ENCODE measurements around the gene METTL26.

METTL26 gene

DNA sequence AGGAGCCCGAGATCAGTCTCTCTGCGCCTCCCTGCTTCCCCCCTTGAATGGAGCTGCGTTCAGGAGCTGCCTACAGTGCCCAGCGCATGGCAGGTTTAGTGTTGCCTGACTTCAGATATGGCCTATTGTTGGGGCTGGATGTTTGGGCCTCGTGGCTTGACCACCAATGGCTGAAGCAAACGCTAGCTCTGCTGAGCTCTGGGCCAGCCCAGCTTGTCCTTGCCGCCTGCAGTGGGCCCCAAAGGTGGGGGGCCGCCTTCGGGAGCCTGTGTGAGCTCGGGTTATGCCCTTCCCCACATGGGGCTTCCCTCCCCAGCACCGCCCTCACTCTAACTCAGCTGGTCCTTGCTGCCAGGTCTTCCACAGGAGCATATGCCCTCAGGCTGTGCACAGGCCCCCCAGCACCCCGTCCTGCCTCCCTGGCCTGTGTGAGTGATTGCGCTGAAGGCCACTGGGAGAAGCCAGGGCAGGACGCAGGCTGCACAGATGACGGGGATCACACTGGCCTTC, 2.0 kb upstream of the METTL26 start:
- DNase-seq (ENCODE audit: low spot score) = no peak

DNA sequence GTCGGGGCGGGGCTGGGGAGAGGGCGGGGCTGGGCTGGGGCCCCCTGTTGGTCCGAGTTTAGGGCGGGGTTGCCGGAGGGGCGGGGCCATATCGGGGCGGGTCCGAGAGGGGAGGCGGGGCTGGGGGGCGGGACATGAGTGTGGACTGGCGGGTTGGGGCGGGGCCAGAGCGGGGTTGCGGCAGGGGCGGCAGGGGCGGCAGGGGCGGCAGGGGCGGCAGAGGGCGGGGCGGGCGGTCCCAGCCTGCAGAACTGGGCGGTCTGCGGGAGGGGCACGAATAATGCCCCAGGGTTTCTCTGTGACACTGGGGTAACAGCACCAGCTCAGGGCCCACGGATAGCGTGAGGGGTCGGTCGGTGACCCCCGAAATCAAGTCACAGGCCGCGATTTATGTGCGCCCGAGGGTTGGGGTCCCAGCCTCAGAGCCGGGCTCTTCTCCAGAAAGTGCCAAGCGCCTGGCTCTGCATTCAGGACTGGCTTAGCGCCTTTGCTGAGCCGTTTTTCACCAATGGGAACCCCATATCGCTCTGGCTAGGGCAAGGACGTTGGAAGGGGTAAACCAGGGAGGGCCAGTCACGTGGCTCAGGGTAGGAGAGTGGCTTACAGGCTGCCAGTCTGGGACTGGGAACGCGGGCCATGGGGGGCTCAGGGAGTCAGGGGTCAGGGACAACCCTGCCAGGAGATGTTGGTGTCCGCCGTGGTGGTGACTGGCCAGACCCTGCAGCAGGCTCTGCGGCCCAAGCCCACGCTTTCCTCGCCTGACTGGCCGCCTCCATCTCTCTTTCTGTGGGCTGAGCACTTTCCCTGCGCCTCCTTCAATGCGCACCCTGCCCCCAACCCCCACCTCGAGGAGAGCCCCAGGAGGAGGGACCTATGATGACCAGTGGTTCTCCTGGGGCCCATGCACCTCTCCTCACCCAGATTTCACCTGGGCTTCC, 1.2 kb upstream of the METTL26 start:
- DNase-seq (ENCODE audit: low spot score) = peak; percentile 93

DNA sequence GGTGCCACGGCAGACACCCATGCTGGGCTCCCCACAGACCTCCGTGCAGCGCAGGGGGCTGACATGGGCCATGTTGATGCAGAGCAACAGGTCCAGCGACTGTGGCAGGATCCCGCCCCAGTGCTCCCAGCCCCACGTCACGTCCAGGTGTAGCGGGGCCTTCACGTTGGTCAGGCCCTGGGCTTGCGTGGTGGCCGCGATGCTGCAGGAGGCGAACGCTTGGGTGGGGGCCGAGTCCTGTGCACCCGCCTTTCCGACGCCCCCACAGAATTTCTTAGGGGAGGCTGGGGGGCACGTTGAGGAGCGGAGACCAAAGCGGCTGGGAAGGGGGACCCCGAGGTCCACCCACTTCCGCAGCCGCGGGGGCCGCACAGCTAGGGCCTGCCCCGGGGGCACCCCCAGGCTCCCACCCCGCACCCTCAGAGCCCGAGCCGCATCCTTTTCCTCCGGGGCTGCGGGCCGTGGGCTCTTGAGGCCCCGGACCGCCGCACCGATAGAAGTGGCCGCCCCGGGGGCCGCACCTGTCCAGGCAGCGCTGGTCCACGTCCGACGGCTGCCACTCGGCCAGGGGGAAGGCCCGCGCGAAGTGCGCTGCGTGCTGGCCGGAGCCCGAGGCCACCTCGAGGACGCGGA, 416 bp downstream of the METTL26 start:
- DNase-seq (ENCODE audit: low spot score) = no peak

DNA sequence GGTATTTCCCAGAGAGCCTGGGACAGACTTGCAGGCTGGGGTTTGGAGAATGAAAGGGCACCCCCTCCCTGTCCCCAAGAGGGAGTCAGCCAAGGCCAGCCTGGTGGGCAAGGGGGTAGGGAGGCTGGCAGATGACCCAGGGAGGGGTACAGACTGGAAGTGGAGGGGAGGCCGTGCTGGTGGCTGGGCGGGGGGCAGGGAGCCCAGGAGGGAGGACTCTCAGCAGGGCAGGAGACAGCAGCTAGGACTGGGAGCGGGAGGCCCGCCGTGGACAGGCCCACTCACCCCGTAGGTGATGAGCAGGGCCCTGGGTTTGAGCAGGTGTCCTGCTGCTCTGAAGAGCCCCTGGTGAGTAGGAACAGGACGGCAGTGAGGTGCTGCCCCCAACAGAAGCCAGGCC, 1.1 kb downstream of the METTL26 start:
- no peak for DNase-seq (ENCODE audit: low spot score)

DNA sequence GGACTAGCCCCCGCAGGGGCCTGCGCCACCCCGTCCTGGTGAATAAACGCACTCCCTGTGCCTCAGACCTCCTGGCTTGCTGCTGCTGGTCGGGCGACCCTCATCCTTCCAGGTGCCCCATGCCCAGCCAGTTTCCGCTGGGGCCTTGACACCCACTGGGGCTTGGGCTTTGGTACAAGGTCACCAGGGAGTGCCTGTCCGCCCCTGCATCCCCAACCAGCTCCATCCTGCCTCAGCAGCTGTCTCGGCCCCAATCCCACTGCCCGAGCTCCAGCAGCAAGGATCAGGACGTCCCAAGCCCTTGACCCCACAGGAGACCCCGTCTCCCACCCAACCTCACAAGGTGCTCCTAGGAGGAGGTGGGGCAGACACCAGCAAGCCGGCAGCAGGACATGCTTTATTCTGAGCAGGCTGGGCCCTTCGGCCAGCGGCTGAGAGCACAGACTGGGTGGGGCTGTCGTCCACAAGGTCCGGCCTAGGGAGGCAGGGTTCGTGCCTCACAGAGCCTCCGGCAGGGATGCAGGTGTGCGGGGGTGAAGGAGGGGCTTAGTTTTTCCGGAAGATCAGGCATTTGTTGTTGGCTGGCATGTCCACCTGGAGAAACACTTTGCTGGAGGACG, 1.9 kb downstream of the METTL26 start:
- DNase-seq (ENCODE audit: low spot score) = no peak

DNA sequence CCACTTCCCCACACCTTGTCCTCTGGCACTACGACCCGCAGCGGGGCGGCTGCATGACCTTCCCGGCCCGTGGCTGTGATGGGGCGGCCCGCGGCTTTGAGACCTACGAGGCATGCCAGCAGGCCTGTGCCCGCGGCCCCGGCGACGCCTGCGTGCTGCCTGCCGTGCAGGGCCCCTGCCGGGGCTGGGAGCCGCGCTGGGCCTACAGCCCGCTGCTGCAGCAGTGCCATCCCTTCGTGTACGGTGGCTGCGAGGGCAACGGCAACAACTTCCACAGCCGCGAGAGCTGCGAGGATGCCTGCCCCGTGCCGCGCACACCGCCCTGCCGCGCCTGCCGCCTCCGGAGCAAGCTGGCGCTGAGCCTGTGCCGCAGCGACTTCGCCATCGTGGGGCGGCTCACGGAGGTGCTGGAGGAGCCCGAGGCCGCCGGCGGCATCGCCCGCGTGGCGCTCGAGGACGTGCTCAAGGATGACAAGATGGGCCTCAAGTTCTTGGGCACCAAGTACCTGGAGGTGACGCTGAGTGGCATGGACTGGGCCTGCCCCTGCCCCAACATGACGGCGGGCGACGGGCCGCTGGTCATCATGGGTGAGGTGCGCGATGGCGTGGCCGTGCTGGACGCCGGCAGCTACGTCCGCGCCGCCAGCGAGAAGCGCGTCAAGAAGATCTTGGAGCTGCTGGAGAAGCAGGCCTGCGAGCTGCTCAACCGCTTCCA, 2.6 kb downstream of the METTL26 start:
- DNase-seq (ENCODE audit: low spot score) = no peak

DNA sequence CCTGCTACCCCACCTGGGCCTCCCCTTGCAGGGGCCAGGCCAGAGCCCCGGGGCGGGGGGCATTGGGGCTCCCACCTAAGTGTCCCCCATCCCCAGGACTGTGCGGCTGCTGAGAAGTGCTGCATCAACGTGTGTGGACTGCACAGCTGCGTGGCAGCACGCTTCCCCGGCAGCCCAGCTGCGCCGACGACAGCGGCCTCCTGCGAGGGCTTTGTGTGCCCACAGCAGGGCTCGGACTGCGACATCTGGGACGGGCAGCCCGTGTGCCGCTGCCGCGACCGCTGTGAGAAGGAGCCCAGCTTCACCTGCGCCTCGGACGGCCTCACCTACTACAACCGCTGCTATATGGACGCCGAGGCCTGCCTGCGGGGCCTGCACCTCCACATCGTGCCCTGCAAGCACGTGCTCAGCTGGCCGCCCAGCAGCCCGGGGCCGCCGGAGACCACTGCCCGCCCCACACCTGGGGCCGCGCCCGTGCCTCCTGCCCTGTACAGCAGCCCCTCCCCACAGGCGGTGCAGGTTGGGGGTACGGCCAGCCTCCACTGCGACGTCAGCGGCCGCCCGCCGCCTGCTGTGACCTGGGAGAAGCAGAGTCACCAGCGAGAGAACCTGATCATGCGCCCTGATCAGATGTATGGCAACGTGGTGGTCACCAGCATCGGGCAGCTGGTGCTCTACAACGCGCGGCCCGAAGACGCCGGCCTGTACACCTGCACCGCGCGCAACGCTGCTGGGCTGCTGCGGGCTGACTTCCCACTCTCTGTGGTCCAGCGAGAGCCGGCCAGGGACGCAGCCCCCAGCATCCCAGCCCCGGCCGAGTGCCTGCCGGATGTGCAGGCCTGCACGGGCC, 3.4 kb downstream of the METTL26 start:
- DNase-seq (ENCODE audit: low spot score) = no peak

DNA sequence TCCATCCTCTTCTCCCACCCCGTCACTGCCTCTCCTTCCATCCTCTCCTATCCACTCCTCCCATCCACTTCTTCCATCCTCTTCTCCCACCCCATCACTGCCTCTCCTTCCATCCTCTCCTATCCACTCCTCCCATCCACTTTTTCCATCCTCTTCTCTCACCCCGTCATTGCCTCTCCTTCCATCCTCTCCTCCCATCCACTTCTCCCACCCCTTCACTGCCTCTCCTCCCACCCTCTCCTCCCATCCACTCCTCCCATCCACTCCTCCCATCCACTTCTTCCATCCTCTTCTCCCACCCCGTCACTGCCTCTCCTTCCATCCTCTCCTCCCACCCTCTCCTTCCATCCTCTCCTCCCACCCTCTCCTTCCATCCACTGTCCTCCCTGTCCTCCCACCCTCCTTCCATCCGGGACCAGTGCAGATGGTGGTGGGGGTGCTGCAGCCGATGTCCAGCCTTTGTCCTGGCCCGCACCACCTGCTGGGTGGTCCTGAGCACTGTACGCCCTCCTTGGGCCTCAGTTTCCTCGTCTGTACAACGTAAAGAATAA, 4.2 kb downstream of the METTL26 start:
- DNase-seq (ENCODE audit: low spot score) = no peak

DNA sequence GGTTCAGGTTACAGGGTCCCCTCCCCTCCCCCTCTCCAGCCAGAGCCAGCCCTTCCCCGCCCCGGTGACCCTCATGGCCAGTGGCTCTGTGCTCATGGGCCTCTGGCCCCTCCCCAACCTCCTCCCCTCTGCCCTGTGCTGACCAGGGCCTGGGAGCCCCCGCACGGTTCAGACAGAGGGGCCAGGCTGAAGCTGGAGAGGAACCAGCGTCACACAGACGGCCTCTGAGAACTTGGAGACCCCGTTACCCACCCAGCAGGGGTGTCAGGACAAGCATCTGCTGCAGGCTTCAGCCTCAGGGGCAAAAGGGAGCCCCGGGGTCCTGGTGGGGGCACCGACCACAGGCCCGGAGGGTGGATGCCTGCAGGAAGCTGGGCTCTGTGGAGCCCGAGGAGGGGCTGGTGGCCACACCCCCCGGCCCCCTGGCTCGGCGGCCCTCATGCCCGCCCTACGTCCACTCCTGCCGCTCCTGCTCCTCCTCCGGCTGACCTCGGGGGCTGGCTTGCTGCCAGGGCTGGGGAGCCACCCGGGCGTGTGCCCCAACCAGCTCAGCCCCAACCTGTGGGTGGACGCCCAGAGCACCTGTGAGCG, 5.2 kb downstream of the METTL26 start, which contains the start of gene WFIKKN1:
WFIKKN1 (plus strand) TSS at position 171 of the 591 bp plus-strand sequence; CDS start at position 440, 269 bp downstream.
- DNase-seq (ENCODE audit: low spot score) = peak; percentile 82

DNA sequence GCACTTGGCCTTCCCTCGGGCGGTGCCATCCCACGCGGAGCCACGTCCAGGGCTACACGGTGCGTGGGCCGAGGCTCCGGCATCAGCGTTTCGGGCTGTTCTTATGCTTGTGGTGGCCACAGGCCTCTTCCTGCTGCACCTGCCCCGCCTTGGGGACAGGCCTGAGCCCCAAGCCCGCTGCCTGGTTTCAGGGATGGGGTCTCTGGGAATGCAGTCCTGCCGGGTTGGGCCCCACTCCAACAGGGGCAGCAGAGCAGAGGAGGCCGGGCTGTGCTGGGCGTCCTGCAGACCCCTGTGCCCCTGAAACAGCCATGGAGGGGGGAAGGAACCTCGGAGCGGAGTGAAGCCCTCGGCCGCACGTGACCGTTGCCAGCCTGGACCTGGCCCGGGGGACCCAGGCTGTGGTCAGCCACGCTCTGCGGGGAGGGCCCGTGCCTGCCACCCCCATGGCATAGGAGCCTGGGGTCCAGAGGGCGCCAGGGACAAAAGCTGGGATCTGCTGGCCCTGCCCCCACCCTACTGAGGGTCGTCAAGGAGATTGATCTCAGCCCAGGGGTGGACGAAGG, 5.8 kb downstream of the METTL26 start:
- DNase-seq (ENCODE audit: low spot score) = peak; percentile 25

DNA sequence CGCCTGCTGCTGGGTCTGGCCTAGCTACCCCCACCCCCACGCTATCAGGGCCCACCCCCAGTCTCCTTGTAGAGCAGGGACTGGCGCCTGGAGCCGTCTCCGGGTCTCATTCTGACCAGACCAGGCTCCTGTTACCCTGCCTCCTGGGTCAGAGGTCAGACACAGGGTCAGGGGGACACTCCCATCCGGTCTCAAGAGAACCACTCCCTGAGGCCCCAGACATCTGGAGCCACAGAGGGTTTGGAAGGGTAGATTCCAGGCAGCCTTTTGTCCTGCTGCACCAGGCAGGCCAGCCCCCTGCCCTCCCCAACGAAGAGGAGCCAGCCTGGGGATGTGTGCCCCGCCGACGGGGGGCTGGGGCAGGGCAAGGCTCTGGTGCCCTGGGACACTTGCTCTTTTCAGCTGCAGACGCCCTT, 6.3 kb downstream of the METTL26 start:
- no peak for DNase-seq (ENCODE audit: low spot score)

DNA sequence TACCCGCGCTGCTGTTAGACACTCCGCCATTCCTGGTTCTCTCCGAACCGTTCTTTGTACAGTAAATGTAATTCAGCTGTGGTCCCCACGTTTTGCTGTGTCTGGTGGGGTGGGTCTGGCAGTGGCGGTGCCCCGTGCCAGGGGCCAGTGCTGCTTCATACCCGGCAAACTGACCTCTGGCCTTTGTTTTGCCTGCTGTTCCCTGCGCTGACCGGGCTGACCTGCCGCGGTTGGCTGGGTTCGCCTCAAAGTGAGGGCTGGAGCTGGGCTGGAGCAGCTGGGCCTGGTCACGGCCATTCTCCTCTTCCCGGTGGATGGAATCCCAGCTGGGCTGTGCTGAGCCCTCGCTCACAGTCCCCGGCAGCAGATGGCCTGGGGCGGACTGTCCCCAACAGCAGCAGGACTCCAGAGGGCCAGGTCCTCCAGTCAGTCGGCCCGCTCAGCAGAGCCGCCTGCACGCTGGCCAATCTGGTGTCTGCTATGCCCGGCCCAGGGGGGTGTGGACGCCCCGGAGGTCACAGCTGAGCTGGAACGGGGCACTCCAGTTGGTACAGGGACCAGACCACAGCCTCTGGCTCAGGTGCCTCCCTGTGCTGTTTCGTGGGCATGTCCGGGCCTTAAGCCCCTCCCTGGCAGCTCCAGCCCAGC, 6.8 kb downstream of the METTL26 start:
- peak; percentile 67 for DNase-seq (ENCODE audit: low spot score)

DNA sequence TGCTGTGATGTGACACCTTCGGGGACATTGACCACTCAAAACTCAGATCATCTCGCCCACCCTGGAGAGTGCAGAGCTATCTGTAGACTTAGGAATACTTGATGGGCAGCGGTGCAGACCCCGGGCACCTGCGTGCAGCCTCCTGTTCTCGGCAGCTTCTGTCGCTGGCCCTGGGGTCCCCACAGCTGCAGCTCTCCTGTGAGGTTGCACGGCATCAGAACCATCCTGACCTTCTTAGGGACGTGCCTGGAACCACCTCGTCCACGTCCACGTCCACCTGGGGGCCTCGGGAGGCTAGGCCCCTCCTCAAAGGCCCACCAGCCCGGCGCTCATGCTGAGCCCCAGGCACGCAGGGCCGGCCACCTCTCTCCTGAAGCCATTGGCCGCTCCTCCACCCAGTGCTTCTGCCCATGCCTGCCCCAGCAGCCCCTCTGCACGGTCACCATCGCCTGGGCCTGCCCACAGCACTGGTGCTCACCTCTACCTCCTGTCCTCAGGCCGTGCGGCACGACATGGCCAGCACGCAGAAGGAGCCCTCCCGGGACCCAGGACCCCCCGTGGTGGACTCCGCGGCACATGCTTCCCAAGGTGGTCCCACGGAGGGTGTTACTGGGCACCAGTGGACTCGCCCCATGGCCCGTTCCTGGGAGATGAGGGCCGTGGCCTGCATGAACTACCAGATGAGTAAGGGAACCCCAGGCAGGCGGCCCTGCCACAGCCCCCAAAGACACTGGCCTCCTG, 7.6 kb downstream of the METTL26 start:
- DNase-seq (ENCODE audit: low spot score) = no peak

DNA sequence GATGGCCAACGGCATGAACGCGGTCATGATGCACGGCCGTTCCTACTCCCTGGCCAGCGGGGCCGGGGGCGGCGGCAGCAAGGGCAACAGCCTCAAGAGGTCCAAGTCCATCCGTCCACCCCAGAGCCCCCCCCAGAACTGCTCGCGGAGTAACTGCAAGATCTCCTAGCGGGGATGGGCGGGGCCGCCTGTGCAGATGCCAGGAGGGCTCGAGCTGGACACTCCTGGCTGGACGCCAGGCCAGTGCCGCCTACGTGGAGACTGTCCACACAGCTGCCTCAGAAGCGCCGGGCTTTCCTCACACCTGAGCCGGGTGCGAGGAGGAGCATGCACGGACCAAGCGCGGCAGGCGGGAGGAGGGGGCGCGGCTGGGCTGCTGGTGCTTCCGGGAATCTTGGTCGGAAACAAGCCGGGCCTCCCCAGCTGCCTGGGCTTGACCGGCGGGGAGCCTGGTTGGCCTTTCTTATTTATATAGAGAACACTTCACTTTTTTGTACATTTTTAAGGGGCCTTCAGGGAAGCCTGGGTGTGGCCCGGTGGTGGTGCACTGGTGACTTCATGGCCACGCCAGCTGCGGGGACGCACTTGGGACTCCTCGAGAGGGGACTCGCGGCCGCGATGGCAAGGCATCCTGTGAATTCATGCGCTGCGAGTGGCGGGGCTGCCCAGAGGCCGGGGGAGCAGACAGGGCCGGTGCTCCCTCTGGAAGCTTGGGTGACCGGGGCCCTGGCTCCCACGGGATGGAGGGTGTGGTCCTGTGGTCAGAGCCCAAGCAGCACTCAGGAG, 8.5 kb downstream of the METTL26 start:
- no peak for DNase-seq (ENCODE audit: low spot score)

DNA sequence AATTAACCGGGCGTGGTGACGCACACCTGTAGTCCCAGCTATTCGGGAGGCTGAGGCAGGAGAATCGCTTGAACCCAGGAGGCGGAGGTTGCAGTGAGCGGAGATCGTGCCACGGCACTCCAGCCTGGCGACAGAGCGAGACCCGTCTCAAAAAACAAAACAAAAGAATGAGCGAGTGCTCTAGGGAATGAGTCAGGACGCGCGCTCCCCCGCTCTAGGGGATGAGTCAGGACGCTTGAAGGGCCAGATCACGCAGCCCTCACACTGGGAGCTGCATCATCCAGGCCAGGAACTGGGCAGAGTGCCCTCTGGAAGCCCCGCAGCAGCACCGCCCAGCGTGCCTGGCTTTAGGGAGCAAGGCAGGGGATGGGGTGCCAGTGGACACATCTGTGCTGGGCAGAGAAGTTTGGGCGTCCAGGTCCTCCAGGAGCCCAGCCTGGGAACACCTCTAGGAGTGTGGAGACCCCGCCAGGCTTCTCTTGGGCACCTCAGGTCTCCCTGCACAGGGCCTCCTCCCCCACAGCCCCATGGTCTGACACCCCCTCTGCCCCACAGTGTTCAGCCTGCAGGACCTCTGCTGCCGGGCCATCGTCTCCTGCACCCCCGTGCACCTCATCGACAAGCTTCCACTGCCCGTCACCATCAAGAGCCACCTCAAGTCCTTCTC, 9.2 kb downstream of the METTL26 start:
- DNase-seq (ENCODE audit: low spot score) = no peak

DNA sequence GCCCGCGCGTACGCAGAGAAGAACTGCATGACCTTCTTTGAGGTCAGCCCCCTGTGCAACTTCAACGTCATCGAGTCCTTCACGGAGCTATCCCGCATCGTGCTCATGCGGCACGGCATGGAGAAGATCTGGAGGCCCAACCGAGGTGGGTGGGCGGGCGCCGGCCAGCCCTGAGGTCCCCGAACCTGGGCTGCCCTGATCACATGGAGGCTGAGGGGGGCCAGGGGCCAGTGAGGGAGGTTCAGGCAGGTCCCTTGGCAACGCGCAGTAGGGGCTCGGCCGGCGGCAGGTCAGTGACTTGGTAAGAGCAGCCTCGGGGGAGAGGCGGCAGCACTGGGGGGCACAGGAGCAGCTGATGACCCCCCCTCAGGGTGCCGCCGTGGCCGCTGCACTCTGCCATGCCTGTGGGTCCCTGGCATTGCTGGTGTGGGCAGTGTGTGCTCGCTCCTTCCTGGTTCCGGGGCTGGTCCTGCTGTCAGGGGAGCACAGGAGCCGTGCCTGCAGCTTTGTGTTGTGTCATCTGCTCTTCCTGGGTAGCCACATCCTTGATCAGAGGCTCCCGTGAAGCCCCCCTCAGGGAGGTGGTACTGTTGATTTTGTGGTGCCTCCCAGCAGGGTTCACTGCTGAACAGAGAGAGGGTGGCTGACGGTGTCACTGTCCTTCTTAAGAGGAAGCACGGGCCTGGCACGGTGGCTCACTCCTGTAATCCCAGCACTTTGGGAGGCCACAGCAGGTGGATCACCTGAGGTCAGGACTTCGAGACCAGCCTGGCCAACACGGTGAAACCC, 9.9 kb downstream of the METTL26 start:
- DNase-seq (ENCODE audit: low spot score) = no peak

Measured in iPS-NIHi11 (cell line).